Kidney (tissue), 14 donors: ENCODE measurements around the gene CTNNBL1. TPM values are rescaled to one million over a fixed set of nuclear protein-coding genes. Genes with fewer than 3 reads are reported as not detected.

Source experiments
- DNase-seq, 5 donors: peaks; one replicate each; pipeline ENCODE4 v3.0.0-alpha.2; 2013 to 2020
- FAIRE-seq: peaks from 2 replicates; lab custom pipeline; 2012; peaks lifted over from hg19 to GRCh38; lab: Jason Lieb, UNC
- H3K27ac ChIP-seq, 2 donors: one replicate each; pipeline ENCODE4 v1.7.0; 2013; ENCODE audit warnings: low read depth in 2 of 2, low read length in 2 of 2, inconsistent platforms in 1 of 2
- H3K27me3 ChIP-seq: one replicate; pipeline ENCODE4 v1.7.1; 2013; ENCODE audit warnings: low read length, inconsistent platforms; ENCODE audit not compliant: control insufficient read depth, insufficient read depth
- H3K36me3 ChIP-seq, 3 donors: one replicate each; pipeline versions ENCODE4 v1.7.0 to v1.7.1; 2013; ENCODE audit warnings: low read length in 3 of 3, control low read depth in 1 of 3, inconsistent platforms in 1 of 3; ENCODE audit not compliant: insufficient read depth in 3 of 3, control insufficient read depth in 2 of 3
- H3K4me1 ChIP-seq, 3 donors: one replicate each; pipeline versions ENCODE4 v1.7.0 to v1.7.1; 2013; ENCODE audit warnings: low read length in 3 of 3, inconsistent platforms in 1 of 3, low read depth in 1 of 3; ENCODE audit not compliant: control insufficient read depth in 2 of 3, insufficient read depth in 2 of 3
- H3K4me3 ChIP-seq, 3 donors: one replicate each; pipeline versions ENCODE4 v1.7.0 to v1.8.1; 2013; ENCODE audit warnings: low read length in 3 of 3, control low read depth in 1 of 3, inconsistent platforms in 1 of 3
- H3K9ac ChIP-seq, 3 donors: one replicate each; pipeline versions ENCODE4 v1.7.0 to v1.7.1; 2013; ENCODE audit warnings: low read length in 3 of 3, control low read depth in 1 of 3, inconsistent platforms in 1 of 3
- H3K9me3 ChIP-seq, 3 donors: one replicate each; pipeline versions ENCODE4 v1.7.0 to v1.7.1; 2013; ENCODE audit warnings: low read length in 3 of 3, control low read depth in 1 of 3, inconsistent platforms in 1 of 3; ENCODE audit not compliant: control insufficient read depth in 2 of 3, insufficient read depth in 1 of 3
- CTCF ChIP-seq: IDR thresholded peaks from 3 replicates; pipeline ENCODE4 v1.5.1; 2012; ENCODE audit warnings: mild to moderate bottlenecking, moderate library complexity, borderline replicate concordance; ENCODE audit not compliant: insufficient read depth; ENCODE audit errors: extremely low read depth
- intact Hi-C: fragments of 100-400 bp; cut with DNase I; formaldehyde crosslinking; loops from one replicate; pipeline ENCODE4 v1.11.1; 2022
- polyA plus RNA-seq: library from polyadenylated mRNA; stranded (reverse); fragments of 350-450 nt; fragmentation: Illumina TruSeq; extraction: RNeasy Lipid Tissue Mini Kit (QIAGEN cat#74804); gene quantifications from one replicate; pipeline ENCODE4 v1.2.3, GENCODE V29; 2014; ENCODE audit warnings: low read depth, low replicate concordance; ENCODE audit not compliant: insufficient read depth
- total RNA-seq: library from RNA; stranded (reverse); fragmentation: NEBNext Ultra II Directional; extraction: Animal tissue kit (Norgen Biotek cat#: 25700); gene quantifications from one replicate; pipeline ENCODE4 v1.2.1, GENCODE V29; 2021
- donor health status: control.
- donor health status: control.
- donor health status: control.
- donor health status: control.
- donor health status: control.
- donor health status: DM: yes; HTN: yes; CAD: no.
- donor health status: Normal renal cell carcinoma (clear cell type).

CTNNBL1 gene
- total and polyA plus RNA-seq, 2 donors from 2014 or later = 40.9 to 70.9 TPM

GRCh38 chr20:37869334-37869861, 175.6 kb downstream of the CTNNBL1 start:
- Histone ChIP-seq H3K9ac (no peak overlapping the region), H3K27me3 (no peaks in the 10 kb centered on the region), H3K36me3 (peaks cover 0 to 8% (median 5%) of the 10 kb centered on the region in 3 donors), H3K9me3 (no peaks in the 10 kb centered on the region), H3K4me1 (peaks cover 0 to 4% (median 0%) of the 10 kb centered on the region in 3 donors), H3K4me3 (no peak overlapping the region), H3K27ac (no peak overlapping the region)
- FAIRE-seq (no peak), DNase-seq (peak in 4 of 5 donors; percentile 26 to 56 (median 36))
- no peak for TF ChIP-seq CTCF
- intact Hi-C loops = no loop called here

GRCh38 chr20:37870294-37870693, 176.5 kb downstream of the CTNNBL1 start:
- no peak for TF ChIP-seq CTCF
- Histone ChIP-seq H3K4me3 (no peak overlapping the region), H3K27ac (no peak overlapping the region), H3K36me3 (peaks cover 0 to 8% (median 5%) of the 10 kb centered on the region in 3 donors), H3K9ac (no peak overlapping the region), H3K4me1 (peaks cover 0 to 4% (median 0%) of the 10 kb centered on the region in 3 donors), H3K9me3 (no peaks in the 10 kb centered on the region), H3K27me3 (no peaks in the 10 kb centered on the region)
- intact Hi-C loops = no loop called here
- FAIRE-seq (no peak), DNase-seq (peak in 1 of 5 donors; percentile 36)

- TF ChIP-seq CTCF = no peak
- Histone ChIP-seq H3K27ac (no peak overlapping the region), H3K9ac (no peak overlapping the region), H3K4me3 (no peak overlapping the region), H3K36me3 (peaks cover 0 to 8% (median 5%) of the 10 kb centered on the region in 3 donors), H3K27me3 (no peaks in the 10 kb centered on the region), H3K9me3 (no peaks in the 10 kb centered on the region), H3K4me1 (peaks cover 0 to 4% (median 0%) of the 10 kb centered on the region in 3 donors)
- DNase-seq (no peak), FAIRE-seq (no peak)
- intact Hi-C loops = no loop called here
These were observed 177.9 kb downstream of the CTNNBL1 start for GRCh38 chr20:37871751-37872150.
